H1 (cell line): ENCODE measurements around the gene PRKCZ. TPM values are rescaled to one million over a fixed set of nuclear protein-coding genes. Genes with fewer than 3 reads are reported as not detected.

Experiments used
- BCL11A ChIP-seq, 2 experiments: IDR thresholded peaks; one replicate each; pipeline ENCODE4 v1.6.1; 2011; ENCODE audit warnings: low read depth in 2 of 2, low read length in 2 of 2, mild to moderate bottlenecking in 2 of 2
- RXRA ChIP-seq: IDR thresholded peaks from 2 replicates; pipeline ENCODE4 v1.6.1; 2011; ENCODE audit warnings: low read depth, mild to moderate bottlenecking, low read length, moderate library complexity; ENCODE audit not compliant: insufficient read depth
- SUZ12 ChIP-seq: fragments of 200-600 bp; sonication (generic); IDR thresholded peaks from 2 replicates; pipeline ENCODE4 v1.6.1; 2012; ENCODE audit warnings: mild to moderate bottlenecking, inconsistent platforms, low read length, moderate library complexity, mixed read lengths
- polyA plus RNA-seq, 7 experiments: library from polyadenylated mRNA; depleted of rRNA in 3 of 7; stranded (reverse) in 5 of 7; unstranded in 2 of 7; fragments of >200 nt in 5 of 7; fragments of 200-250 nt in 2 of 7; gene quantifications; 1 replicate in 5 of 7; 2 replicates in 1 of 7; 4 replicates in 1 of 7; pipeline versions ENCODE4 v1.2.1 to v1.2.3, GENCODE V29; 2011 to 2013; ENCODE audit warnings: missing spikeins in 2 of 7, mixed read lengths in 2 of 7
- total RNA-seq: library from RNA; stranded (reverse); fragmentation: NEBNext Ultra II Directional; extraction: Animal tissue kit (Norgen Biotek cat#: 25700); gene quantifications from 2 replicates; pipeline ENCODE4 v1.2.1, GENCODE V29; 2021
- TF ChIP-seq, protein P1 (sequence below): fragments of 300-600 bp; sonication (generic); IDR thresholded peaks from 2 replicates; pipeline ENCODE4 v1.7.1; 2012; ENCODE audit warnings: low read length, moderate library complexity, mild to moderate bottlenecking, inconsistent platforms; ENCODE audit not compliant: insufficient replicate concordance
- TF ChIP-seq, protein P2 (sequence below): IDR thresholded peaks from 2 replicates; pipeline ENCODE4 v1.6.1; 2012; ENCODE audit warnings: inconsistent platforms

PRKCZ gene
- total and polyA plus RNA-seq, 2 of the 8 experiments (the other 6 are each of a cell fraction or from before 2014, with no cell fraction given), result 37.4 to 45.1 TPM

DNA sequence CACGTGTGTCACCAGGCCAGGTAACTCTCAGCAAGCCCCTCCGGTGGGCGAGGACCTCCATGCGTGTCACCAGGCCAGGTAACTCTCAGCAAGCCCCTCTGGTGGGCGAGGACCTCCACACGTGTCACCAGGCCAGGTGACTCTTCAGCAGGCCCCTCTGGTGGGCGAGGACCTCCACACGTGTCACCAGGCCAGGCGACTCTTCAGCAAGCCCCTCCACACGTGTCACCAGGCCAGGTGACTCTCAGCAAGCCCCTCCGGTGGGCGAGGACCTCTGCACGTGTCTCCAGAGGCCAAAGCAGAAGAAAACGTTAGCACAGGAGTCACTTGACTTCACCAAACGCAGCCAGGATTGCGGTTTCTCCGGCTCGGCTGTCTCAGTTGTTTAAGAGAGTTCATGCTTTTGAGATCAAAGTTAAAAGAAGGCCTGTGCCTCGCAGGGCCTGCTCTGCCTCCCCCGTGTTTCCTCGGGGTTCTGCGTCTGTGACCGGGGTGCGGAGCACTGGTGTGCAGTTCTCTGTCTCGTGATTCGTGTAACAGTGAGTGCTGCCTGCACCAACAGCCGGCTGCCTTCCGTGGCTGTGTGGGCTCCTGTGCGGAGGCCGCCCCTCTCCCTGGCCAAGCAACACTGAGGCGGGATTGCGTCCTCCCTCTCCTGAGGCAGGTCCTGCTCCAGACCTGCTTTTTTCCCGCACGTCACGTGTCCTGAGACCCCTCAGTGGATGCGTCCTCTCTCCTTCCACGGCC is 56.6 kb downstream of the PRKCZ start (continued):
- TF ChIP-seq, protein P1, sequence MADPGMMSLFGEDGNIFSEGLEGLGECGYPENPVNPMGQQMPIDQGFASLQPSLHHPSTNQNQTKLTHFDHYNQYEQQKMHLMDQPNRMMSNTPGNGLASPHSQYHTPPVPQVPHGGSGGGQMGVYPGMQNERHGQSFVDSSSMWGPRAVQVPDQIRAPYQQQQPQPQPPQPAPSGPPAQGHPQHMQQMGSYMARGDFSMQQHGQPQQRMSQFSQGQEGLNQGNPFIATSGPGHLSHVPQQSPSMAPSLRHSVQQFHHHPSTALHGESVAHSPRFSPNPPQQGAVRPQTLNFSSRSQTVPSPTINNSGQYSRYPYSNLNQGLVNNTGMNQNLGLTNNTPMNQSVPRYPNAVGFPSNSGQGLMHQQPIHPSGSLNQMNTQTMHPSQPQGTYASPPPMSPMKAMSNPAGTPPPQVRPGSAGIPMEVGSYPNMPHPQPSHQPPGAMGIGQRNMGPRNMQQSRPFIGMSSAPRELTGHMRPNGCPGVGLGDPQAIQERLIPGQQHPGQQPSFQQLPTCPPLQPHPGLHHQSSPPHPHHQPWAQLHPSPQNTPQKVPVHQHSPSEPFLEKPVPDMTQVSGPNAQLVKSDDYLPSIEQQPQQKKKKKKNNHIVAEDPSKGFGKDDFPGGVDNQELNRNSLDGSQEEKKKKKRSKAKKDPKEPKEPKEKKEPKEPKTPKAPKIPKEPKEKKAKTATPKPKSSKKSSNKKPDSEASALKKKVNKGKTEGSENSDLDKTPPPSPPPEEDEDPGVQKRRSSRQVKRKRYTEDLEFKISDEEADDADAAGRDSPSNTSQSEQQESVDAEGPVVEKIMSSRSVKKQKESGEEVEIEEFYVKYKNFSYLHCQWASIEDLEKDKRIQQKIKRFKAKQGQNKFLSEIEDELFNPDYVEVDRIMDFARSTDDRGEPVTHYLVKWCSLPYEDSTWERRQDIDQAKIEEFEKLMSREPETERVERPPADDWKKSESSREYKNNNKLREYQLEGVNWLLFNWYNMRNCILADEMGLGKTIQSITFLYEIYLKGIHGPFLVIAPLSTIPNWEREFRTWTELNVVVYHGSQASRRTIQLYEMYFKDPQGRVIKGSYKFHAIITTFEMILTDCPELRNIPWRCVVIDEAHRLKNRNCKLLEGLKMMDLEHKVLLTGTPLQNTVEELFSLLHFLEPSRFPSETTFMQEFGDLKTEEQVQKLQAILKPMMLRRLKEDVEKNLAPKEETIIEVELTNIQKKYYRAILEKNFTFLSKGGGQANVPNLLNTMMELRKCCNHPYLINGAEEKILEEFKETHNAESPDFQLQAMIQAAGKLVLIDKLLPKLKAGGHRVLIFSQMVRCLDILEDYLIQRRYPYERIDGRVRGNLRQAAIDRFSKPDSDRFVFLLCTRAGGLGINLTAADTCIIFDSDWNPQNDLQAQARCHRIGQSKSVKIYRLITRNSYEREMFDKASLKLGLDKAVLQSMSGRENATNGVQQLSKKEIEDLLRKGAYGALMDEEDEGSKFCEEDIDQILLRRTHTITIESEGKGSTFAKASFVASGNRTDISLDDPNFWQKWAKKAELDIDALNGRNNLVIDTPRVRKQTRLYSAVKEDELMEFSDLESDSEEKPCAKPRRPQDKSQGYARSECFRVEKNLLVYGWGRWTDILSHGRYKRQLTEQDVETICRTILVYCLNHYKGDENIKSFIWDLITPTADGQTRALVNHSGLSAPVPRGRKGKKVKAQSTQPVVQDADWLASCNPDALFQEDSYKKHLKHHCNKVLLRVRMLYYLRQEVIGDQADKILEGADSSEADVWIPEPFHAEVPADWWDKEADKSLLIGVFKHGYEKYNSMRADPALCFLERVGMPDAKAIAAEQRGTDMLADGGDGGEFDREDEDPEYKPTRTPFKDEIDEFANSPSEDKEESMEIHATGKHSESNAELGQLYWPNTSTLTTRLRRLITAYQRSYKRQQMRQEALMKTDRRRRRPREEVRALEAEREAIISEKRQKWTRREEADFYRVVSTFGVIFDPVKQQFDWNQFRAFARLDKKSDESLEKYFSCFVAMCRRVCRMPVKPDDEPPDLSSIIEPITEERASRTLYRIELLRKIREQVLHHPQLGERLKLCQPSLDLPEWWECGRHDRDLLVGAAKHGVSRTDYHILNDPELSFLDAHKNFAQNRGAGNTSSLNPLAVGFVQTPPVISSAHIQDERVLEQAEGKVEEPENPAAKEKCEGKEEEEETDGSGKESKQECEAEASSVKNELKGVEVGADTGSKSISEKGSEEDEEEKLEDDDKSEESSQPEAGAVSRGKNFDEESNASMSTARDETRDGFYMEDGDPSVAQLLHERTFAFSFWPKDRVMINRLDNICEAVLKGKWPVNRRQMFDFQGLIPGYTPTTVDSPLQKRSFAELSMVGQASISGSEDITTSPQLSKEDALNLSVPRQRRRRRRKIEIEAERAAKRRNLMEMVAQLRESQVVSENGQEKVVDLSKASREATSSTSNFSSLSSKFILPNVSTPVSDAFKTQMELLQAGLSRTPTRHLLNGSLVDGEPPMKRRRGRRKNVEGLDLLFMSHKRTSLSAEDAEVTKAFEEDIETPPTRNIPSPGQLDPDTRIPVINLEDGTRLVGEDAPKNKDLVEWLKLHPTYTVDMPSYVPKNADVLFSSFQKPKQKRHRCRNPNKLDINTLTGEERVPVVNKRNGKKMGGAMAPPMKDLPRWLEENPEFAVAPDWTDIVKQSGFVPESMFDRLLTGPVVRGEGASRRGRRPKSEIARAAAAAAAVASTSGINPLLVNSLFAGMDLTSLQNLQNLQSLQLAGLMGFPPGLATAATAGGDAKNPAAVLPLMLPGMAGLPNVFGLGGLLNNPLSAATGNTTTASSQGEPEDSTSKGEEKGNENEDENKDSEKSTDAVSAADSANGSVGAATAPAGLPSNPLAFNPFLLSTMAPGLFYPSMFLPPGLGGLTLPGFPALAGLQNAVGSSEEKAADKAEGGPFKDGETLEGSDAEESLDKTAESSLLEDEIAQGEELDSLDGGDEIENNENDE, result no peak
- TF ChIP-seq SUZ12 (no peak), RXRA (no peak), BCL11A (IDR thresholded peaks at IDR 0.05; ENCODE audit: low read depth in 2 of 2, low read length in 2 of 2) (no peak)
- TF ChIP-seq, protein P2, sequence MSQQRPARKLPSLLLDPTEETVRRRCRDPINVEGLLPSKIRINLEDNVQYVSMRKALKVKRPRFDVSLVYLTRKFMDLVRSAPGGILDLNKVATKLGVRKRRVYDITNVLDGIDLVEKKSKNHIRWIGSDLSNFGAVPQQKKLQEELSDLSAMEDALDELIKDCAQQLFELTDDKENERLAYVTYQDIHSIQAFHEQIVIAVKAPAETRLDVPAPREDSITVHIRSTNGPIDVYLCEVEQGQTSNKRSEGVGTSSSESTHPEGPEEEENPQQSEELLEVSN, result no peak
- TF ChIP-seq, all 59 proteins: peak for 0
